Measurements from ENCODE around the gene ESR1.

Gene ESR1

DNA sequence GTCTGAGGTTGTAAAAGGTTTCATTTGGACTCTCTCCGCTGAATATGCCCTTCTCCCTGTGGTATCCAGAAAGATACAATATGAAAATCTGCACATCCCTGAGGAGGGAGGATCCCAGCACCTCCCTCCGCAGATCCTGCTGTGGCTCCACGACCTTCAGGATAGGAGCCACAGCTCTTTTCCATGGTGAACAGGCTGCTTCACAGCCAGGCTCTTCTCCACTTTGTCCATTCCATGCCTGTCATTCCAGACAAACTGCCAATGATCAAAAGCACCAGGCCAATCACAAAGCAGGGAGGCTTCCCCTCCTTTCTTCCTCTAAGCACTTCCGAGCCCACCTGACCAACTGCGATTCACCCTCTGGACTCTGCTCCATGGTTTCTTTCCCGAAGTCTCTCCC, 339.8 kb downstream of the ESR1 start:
- no peak for DNase-seq

DNA sequence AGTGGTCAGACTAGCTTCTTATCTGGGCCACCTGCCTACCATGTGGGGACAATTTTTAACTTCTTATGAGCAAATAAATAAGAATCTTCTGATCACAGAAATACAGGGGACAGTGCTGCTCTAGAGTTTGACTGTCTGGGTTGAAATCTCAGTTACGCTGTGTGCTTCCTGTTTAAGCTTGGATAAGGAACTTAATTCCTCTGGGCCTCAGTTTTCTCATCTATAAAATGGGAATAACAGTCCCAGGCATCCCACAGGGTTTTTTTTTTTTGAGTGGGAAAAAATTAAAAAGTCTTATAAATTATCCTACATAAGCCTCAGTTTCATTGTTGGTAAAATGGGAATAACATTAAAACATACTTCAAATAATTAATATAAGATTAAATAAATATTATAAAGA, 340.9 kb downstream of the ESR1 start:
- no peak for DNase-seq

DNA sequence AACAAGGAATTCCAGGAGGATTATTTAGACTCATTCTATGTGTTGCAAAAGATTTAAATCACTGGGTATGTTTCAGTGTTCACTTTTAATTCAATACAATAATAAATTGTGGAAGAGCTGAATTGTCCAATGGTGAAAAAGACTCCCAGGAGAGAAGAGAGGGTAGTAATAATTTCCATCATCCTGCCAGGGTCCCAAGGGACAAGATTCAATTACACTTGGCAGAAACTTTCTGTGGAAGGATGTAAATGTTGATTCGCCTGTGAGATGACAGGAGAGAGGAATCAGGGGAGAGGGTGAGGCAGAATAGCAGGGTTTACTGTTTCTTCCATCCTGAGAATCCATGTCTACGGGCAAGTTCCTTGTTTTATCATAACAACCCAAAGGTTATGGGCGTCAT, 342.7 kb downstream of the ESR1 start:
- DNase-seq, result no peak

DNA sequence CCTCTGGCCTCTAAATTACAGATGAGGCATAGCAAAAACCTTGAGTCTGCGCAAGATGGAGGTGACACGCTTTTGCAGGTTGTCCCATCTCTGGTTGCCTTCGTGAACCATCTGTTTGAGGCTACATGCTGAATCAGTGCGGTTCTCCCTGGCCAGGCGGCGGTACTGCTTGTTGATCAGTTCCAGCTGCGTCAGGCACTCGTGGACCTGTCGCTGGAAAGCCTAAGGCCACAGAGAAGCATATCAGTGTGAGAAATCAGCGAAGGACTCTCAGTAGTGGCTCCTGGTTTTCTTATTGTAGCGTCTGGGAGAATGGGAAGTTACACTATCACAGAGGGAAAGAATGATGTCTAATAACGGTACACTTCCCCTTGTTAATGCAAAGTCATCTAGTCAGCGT, 344.4 kb downstream of the ESR1 start:
- no peak for DNase-seq

DNA sequence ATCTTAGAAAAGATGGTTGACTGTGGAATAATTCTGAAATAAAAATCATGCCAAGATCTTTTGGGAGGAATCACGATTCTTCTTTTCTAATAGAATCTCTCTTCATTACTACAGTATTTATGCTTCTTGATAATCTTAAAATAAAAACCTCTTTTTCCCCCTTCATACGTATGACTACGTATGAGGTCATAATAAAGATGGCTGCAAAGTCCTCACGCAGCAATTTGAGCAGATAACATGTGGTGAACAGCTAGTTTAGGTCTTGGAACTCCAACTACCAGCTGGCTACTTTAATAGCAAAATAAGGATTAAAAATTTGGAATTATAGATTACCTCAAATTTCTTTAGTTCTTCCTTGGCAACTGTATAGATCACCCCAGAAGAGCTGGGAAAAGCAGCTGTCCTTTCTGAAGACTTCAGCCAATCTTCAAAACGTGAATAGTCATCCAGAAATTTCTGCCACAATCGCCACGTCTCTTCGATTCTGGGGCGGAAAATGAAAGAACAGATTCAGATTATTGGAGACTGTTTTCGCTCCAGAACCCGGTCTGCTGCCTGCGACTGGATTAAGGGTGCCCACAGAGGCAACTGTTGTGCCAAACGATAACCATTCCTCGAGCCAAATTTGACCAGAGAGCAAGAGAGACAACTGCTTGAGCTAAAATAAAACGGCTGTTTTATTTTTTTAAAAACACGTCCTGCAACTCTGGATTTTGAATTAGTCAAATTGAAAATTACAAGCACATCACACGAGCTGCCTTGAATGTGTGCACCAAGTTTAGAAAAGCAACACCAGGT, 347.3 kb downstream of the ESR1 start:
- no peak for DNase-seq

DNA sequence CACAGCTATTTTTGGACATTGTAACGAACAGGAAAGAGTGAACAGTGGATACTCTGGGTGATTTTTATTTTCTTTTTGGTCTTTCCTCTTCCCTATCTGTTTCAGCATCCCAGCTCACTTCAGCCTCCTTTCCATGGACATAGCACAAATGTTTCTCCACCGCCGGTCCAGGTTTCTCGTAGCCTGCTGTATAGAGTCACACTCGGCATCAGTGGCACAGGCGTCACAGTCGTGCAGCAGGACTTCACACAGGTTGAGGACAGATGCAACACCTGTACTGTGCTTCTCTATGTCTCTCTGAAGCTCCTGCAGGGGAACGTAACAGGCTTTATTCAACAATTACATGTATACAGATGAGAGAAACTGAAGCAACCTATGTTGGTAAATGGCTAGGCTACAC, 348.3 kb downstream of the ESR1 start:
- DNase-seq, result no peak

DNA sequence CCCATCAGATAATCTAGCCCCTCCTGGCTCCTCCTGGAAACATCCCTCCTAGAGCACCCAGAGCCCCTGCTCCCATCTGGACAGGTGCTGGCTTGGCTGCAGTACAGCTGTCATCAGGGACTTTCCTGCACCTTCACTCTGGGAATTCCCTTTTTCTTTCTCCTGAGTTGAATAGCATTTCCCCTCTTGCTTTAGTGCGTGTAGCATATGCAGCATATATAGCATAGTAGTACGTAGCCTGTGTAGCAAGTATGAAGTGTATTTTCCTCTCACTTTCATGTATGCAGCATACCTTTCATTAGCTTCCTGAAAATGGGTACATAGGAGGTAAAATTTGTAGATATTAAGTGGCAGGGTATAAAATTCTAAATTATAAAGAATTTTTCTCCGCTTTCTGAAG, 352.9 kb downstream of the ESR1 start:
- DNase-seq, result no peak

DNA sequence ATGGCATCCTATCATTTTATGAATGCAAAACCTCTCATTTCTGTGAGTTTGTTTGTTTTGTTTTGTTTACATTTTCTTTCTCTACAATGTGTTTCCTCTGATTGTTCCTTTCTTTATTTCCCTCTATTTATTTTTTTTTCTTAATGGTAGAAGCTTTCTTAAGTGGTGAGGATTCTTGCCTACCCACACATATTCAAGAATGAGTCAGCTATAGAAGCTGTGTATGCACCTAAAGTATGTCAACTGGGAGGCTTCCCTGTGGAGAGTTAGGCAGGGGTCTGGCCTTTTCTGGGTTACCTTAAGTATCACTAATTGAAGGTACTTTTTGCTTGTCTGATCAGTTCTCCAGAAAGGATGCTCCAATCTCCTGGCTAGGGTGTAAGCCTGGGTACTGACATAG, 354.0 kb downstream of the ESR1 start:
- no peak for DNase-seq

DNA sequence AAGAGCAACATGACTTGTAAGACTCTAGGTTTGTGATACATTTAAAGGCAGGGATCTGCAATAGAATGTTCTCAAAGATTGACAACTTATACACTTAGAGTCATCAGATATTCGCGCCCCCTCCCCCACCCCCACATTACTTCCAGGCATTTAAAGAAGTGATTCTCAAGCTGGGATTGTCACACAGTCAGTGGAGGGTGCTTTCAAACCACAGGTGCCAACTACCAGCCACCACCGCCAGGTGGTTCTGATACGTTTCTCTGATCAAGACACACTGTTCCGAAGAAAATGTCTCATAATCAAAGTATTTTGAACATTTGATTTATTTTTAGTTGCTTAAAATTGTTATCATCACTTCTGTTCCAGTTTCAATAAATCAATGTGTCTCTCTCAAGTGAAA, 357.5 kb downstream of the ESR1 start:
- DNase-seq, result no peak

DNA sequence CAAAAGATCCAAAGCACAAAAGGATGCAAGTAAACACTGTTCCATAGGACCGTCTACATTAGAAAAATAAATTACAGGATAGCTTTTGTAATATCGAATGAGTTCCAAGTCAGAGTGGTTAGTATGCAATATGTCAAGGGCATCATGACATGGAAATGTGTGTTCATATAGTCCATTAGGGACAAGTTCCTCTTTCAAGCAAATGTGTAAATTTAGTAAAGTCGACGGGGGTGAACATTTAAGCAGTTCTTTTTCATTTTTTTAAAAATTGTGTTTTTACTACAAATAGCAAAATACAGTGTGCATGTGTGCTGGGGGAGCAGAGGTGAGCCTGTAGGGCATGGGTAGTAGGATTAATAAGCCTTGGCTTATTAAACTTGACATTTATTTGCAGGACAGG, 359.0 kb downstream of the ESR1 start:
- no peak for DNase-seq

DNA sequence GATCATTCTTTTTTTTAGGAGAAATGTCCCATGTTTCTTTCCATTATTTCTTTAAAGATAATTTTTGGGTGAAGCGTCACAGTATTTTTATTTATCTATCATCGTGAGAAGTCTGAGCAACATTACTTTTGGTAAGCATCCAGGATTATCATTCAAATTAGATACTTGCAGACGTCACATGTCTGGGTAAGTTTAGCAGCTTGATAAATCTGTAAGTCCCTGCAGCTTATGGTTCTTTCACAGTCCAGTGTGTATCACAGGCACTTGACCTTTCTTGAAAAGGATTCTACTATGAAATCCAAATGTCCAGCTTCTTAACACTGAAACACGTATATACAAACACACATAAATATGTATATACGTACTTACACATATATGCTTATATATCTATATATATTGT, 359.4 kb downstream of the ESR1 start:
- no peak for DNase-seq

DNA sequence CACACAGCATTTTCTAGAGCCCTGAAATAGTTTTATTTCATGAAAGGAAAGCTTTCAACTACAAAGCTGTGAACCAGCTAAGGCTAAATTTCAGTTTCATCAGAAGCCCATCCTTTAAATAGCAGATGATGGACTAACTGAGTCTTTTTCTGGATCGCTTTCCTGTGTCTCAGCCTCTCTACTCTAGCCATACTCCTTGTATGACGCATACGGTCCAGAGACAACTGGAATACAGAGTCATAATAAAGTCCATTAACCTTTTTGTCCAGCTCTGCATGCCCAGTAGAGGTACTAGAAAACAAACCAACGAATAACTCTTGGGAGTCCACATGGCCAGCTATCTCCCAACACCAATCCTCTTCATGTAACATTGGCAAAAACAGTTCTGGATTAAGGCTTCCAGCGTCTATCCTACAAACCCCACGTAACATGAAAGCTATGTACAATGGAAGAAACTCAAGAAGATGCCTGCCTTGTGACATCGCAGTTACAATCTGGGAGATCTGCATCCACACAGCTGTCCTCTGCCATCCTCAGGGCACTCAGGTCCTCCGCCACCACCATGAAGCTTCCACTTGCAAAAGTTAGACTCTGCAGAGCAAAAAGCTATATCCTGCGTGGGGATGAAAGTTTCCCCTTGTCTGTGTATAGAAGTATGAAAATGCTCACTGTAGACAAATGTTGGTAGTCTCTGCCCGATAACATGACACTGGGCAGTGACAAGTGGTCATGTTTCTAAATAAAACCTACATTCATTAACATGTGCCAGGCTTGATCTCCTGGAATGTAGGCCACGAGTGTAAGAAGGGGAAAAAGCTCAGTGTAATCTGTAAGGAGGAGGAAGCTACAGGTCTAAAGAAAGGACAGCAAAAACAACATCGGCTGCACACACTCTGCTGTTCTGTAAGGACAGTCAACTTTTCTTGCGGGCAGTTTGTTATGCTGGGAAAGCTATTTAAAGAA, 360.4 kb downstream of the ESR1 start:
- DNase-seq, result no peak

DNA sequence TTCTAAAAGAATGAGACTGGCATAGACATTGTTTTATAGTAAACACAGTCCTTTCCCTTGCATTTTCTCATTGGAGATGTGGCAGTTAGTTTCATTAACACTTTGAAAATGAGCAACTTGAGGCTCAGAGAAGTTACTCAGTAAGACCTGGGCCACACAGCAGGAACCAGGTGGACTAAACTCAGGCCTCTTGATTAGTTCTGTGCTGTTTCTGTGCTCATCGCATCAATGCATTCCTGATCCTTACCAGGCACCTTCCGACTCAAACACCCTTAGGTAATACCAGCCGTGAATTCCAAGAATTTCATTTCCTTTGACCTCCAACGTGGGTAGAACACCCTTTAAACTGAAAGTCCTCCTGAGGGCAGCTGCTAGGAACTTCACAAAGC, 362.8 kb downstream of the ESR1 start:
- DNase-seq, result no peak

DNA sequence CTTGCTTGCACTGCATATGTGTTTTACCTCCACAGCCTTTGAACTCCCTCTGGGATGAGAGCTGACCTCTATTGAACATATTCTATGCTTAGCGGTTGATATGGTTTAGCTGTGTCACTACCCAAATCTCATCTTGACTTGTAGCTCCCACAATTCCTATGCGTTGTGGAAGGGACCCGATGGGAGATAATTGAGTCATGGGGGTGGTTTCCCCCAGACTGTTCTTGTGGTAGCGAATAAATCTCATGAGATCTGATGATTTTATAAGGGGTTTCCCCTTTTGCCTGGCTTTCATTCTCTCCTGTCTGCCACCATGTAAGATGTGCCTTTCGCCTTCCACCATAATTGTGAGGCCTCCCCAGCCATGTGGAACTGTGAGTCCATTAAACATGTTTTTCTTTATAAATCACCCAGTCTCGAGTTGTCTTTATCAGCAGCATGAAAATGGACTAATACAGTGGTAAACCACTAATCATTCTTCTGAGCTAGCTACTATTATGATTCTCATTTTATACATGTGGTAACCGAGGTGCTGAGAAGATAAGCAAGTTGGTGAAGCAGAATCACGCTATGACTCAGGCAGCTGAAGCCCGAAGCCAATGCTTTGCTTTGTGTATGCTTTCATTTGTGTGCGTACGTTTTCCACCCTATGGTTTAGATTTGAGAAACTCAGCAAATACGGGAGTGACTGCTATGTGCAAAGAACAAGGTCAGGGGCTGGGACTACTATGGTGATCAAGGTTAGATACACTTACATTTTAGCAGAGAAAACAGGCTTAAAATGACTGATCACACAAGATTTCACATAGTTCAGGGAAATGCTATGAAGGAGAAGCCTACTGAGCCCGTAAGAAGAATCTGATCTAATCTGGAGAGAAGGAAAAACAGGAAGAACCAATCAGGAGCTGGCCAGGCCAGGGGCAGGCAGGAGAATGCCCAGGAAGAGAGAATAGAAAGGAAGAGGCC, 363.5 kb downstream of the ESR1 start:
- DNase-seq, result peak; percentile 45

DNA sequence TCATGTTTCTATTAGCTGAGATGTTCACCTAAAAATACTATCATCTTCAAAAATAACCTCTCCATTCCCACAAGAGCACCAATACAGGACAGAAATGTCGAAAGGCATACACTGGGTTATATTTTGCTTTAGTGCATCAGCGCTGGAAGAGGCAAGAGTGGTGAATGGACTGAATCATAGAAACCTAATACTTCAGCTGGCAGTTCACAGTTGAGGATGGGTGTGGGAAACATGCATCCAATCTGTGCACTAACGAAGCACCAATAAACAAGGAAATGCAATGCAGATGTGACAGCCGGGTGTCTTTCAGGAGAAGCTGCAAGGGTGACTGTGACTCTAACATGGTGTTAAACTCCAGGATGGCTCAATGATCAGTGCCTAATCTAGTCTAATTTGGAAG, 365.8 kb downstream of the ESR1 start:
- DNase-seq, result no peak

DNA sequence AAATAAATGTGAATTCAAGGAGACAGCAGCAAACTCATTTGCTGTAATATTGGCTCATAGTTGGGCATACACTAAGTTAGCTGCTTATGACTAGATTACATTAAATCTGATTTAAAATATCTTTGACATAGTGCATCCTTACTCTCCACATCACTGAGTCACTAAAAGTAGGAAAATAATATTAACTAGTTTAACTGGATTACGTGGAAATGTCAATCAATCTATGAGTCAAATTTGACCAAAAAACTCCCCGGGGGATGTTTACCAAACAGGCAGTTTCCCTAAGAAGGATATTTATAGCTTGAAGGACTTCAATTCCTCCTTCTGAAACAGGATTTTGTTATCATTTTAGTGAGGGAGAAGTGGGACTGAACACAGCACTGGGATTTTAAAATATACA, 366.5 kb downstream of the ESR1 start:
- DNase-seq, result no peak

DNA sequence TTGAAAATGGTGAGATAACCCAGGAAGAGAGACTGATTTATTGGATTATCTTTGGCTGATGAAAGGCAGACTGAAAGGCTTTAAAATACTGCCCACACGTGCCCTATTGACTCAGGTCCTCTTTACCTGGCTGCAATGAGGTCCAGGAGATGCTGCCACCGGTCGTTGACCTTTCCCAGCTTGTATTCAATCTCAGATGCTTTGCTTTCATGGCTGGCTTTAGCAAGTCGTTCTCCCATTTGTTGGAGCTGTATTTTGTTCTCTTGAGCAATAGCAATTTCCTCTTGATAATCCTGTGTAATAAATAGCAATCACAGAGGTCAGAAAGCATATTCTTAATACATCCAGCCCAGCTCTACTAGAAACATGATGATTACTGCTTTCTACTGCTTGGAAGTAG, 368.8 kb downstream of the ESR1 start:
- DNase-seq, result no peak
